ENCODE measurements around the gene SNU13. TPM values are rescaled to one million over a fixed set of nuclear protein-coding genes. Genes with fewer than 3 reads are reported as not detected.

SNU13 gene
- total RNA-seq, 1 experiment from 2014 or later: 283 TPM

- no peaks in the 10 kb centered on the region for H4K20me1 ChIP-seq (ENCODE audit: insufficient read depth)
- ChIA-PET POLR2A (interaction anchor here (3.6 kb wide), 1 partner anchor 11 kb away, joined by 9 read pairs; the partner anchor contains the start of gene SNU13), CTCF (interaction anchor here (1.2 to 3.5 kb wide), 4 partner anchors 32 to 247 kb away, joined by 3 to 62 read pairs (median 22); partner anchors contain the start of gene CENPM), RAD21 (ENCODE audit: low non-redundant PET in 1 of 2, low total read pairs in 2 of 2, uncharacterized antibody in 2 of 2, unreplicated experiment in 2 of 2) (no interaction called here)
- no peak for ATAC-seq
- intact Hi-C loops (cut with micrococcal nuclease): no loop called here
- H3K9ac ChIP-seq (ENCODE audit: low read length): no peak within 1 kb of the TSS
- no peak for DNase-seq (ENCODE audit: low read depth, low spot score)
- no peak within 1 kb of the TSS for H3K4me2 ChIP-seq (ENCODE audit: low read length)
- H2AFZ ChIP-seq (ENCODE audit: low read depth, low read length, poor library complexity, severe bottlenecking): no peak within 1 kb of the TSS
- H3K9me3 ChIP-seq (ENCODE audit: control insufficient read depth in 1 of 2, insufficient read depth in 1 of 2, low read depth in 1 of 2, low read length in 2 of 2): no peaks in the 10 kb centered on the region
- TF ChIP-seq RAD21 (IDR thresholded peaks at IDR 0.05; ENCODE audit: low read depth) (no peak), POLR2AphosphoS5 (IDR thresholded peaks at IDR 0.05; ENCODE audit: low read depth, low read length) (no peak), EZH2 (IDR thresholded peaks at IDR 0.05) (no peak), SP1 (IDR thresholded peaks at IDR 0.05; ENCODE audit: low read depth) (no peak), YY1 (IDR thresholded peaks at IDR 0.05; ENCODE audit: extremely low read depth, insufficient replicate concordance, low read depth, low read length) (no peak), ATF3 (IDR thresholded peaks at IDR 0.05) (no peak), JUND (IDR thresholded peaks at IDR 0.05) (no peak), FOSL1 (IDR thresholded peaks at IDR 0.05; ENCODE audit: low read depth) (no peak), SRF (IDR thresholded peaks at IDR 0.05; ENCODE audit: low read depth) (no peak), SIN3A (IDR thresholded peaks at IDR 0.05; ENCODE audit: low read depth) (no peak)
- H3K27ac ChIP-seq (ENCODE audit: low read depth, low read length): no peak within 1 kb of the TSS; the same call in 1 of the 2 replicates
- peaks cover 3 to 12% of the 10 kb centered on the region in 2 experiments for H3K4me1 ChIP-seq (ENCODE audit: control insufficient read depth in 1 of 2, insufficient read depth in 2 of 2, low read length in 2 of 2)
- BruUV-seq (replicated peaks): no TSS peak
- no peak within 1 kb of the TSS for H3K4me3 ChIP-seq (replicated peaks in 1 of 2; ENCODE audit: low read depth in 1 of 2, low read length in 2 of 2)
- H3K36me3 ChIP-seq (ENCODE audit: control insufficient read depth in 1 of 2, insufficient read depth in 2 of 2, low read length in 2 of 2): 0 out of 4 replicates have a peak, but pooled peaks cover 0 to under 1% of the 10 kb centered on the region in 2 experiments
- H3K79me2 ChIP-seq (ENCODE audit: insufficient read depth, low read length): no peaks in the 10 kb centered on the region
- no peaks in the 10 kb centered on the region for H3K9me2 ChIP-seq (ENCODE audit: insufficient read depth)
- no peaks in the 10 kb centered on the region for H3K27me3 ChIP-seq (ENCODE audit: insufficient read depth, low read length)
These were observed 10.8 kb upstream of the SNU13 start, which contains the start of gene MEI1 for GRCh38 chr22:41699264-41700107. Gene MEI1 (plus strand): TSS chr22:41699503. CDS start chr22:41699539, 36 bp downstream.
